ENCODE measurements around the gene FLAD1.
A peak's percentile ranks its signal among the peaks of the same experiment; 100 is the strongest.
"Not testable (repeated sequence)": the region's sequence is repeated elsewhere in the genome, so short reads cannot be mapped to it uniquely, and the experiment has no call there.

FLAD1 gene

DNA sequence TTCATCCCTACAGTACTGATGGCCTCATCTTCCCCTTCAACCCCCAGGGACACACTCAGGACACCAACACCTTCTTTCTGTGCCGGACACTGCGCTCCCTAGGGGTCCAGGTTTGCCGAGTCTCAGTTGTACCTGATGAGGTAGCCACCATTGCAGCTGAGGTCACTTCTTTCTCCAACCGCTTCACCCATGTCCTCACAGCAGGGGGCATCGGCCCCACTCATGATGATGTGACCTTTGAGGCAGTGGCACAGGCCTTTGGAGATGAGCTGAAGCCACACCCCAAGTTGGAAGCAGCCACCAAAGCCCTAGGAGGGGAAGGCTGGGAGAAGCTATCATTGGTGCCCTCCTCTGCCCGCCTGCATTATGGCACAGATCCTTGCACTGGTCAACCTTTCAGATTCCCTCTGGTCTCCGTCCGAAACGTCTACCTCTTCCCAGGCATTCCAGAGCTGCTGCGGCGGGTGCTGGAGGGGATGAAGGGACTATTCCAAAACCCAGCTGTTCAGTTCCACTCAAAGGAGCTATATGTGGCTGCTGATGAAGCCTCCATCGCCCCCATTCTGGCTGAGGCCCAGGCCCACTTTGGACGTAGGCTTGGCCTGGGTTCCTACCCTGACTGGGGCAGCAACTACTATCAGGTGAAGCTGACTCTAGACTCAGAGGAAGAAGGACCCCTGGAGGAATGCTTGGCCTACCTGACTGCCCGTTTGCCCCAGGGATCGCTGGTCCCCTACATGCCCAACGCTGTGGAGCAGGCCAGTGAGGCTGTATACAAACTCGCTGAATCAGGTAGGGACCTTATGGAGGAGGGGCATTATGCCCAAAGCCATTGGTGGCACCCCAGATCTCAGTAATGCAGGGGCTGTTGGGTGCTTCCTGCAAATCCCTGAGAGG, 5.2 kb downstream of the FLAD1 start:
- no peak for DNase-seq (ENCODE audit: low read depth in 2 of 2)

DNA sequence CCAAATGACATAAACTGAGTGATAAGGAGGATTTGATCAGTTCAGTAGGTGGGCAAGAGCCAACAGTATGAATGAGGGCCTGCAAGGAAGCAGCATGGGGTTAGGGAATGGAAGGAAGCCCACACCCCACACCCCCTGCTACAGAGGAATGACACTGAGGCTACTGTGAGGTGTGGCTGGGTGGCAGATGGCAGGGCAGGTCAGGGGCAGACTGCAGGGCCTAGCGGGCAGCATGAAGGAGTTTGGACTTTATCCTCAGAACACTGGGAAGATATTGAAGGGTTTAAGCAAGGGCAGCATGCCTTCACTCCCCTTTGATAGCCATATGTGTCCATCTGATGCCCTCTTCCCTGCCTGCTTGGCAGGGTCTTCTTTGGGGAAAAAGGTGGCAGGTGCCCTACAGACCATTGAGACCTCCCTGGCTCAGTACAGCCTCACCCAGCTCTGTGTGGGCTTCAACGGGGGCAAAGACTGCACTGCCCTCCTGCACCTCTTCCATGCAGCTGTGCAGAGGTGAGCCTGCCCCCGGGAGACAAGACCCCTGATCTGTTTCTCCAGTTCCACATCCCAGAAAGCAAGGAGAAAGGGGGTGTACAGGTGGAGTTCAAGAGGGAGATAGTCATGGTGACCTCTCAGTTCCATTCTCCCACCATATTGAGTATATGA, 6.2 kb downstream of the FLAD1 start:
- DNase-seq (ENCODE audit: low read depth in 2 of 2), result no peak

DNA sequence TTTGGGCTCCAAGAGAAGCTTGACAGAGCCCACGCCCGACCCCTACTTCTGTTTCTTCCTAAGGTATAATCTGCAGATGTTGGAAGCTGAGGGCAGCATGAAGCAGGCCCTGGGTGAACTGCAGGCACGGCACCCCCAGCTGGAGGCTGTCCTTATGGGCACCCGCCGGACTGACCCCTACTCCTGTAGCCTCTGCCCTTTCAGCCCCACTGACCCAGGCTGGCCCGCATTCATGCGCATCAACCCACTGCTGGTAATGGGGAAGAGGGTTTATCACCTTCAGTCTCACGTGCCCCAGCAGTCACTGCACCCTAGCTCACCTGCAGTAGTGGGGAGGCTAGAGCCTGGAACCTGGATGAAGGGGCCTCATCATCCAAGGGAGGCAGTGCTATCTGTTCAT, 7.1 kb downstream of the FLAD1 start:
- DNase-seq (ENCODE audit: low read depth in 2 of 2), result no peak

DNA sequence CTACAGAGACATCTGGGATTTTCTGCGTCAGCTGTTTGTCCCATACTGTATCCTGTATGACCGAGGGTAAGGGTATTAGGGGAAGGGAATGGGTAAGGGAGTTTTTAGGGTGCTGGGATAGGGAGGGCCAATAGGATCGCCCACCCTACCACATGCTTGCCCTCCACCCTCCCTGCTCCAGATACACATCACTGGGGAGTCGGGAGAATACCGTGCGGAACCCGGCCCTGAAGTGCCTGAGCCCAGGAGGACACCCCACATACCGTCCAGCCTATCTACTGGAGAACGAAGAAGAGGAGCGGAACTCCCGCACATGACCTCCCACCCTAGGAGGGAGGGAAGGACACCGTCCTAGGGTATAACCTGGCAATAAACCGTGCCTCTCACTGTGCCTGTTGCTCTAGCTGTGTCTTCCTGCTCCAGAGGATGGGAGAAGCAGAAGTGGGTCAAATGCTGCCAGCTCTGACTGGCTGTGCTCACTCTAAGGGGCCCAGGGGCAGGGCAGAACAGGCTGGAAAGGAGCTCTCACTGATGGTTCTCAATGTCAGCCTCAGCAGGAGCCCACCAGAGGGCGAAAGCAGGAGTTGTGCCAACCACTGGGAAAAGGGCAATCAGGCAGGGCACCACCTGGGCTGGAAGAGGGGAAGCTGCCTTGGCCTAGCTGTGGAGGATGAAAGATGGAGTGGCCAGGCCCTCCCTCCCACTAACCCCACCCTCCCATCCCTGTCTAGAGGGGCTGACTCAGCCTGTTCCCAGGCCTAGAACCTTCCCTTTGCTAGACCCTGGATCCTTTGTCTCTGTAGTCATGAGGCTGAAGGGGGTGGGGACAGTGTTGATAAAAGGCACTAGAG, 9.8 kb downstream of the FLAD1 start:
- no peak for DNase-seq (ENCODE audit: low read depth in 2 of 2)

DNA sequence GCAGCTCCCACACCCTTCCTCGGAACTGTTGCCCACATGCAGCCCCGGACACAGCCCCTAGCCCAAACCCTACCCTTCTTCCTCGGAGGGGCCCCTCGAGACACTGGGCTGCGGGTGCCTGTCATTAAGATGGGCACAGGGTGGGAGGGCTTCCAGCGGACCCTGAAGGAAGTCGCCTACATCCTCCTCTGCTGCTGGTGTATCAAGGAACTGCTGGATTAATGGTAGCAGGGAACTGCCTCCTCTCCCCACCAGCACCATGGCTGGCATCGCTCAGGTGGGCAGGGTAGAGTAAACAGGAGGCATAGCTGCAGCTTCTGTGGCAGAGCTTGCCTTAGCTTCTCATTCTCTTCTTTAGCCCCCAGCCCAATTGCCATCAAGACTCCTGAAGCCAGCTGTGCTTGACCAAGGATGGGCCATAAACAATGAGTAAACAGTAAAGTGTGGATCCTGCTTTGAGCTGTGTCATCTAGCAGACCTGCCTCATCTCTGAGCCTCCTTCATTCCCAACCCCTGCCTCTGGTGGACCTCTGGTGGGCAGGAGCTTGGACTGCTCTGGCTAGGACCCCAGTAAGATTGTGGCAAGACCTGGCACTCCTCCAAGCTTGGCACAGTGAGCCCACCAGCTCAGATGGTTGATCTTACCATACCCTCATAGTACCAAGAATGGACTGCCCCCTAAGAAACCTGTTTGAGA, 10.6 kb downstream of the FLAD1 start, which contains the start of gene LENEP:
TSS of gene LENEP (plus strand) at position 15 of the 697 bp plus-strand sequence. CDS start at position 37, 22 bp downstream.
- DNase-seq (ENCODE audit: low read depth in 2 of 2), result no peak

DNA sequence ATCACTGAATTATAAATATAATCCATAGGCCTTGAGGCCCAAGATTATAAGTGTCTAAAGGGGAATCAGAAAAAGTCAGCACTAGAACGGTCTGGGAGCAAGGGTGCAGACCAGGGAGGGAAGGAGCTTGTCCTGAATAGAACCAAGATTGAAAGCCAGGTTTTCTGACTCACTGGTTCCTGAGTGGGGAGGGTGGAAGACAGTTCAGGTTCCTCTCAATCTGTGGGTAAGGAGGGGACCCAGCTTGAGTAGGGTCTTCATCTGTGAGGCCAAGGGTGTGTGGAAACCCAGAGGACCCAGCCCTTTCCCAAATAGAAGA, 11.1 kb downstream of the FLAD1 start:
- DNase-seq (ENCODE audit: low read depth in 2 of 2), result no peak

DNA sequence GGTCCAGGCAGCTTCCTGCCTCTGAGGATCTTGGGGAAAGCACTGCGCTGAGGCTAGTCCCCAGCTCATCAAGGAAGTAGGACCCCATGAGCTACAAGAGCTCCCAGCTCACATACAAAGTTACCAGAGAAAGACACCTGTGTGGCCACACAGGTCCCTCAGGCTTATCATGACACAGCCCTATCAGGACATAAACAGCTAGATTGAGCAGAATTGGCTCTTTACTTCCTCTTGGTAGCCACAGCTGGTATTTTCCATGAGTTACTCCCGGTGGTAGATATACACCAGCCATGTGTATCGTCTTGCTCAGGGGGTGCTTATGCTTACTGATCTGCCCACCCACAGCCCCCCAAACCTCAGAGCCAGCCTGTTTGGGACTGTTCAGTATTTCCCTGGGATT, 11.4 kb downstream of the FLAD1 start:
- no peak for DNase-seq (ENCODE audit: low read depth in 2 of 2)

DNA sequence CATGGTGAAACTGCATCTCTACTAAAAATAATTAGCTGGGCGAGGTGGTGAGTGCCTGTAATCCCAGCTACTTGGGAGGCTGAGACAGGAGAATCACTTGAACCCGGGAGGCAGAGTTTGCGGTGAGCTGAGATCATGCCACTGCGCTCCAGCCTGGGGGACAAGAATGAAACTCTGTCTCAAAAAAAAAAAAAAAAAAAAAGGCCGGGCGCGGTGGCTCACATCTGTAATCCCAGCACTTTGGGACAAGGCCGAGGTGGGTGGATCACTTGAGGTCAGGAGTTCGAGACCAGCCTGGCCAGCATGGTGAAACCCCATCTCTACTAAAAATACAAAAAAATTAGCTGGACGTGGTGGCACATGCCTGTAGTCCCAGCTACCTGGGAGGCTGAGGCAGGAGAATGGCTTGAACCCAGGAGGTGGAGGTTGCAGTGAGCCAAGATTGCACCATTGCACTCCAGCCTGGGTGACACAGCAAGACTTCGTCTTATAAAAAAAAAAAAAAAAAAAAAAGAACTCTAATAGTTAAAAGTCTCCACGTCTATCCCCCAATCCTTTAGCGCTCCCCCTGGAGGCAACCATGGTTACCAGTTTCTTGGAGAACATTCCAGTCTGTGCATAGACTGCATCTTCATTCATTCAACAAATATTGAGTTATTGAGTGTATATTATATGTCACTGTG, 12.3 kb downstream of the FLAD1 start:
- not testable (repeated sequence) for DNase-seq (ENCODE audit: low read depth in 2 of 2)

DNA sequence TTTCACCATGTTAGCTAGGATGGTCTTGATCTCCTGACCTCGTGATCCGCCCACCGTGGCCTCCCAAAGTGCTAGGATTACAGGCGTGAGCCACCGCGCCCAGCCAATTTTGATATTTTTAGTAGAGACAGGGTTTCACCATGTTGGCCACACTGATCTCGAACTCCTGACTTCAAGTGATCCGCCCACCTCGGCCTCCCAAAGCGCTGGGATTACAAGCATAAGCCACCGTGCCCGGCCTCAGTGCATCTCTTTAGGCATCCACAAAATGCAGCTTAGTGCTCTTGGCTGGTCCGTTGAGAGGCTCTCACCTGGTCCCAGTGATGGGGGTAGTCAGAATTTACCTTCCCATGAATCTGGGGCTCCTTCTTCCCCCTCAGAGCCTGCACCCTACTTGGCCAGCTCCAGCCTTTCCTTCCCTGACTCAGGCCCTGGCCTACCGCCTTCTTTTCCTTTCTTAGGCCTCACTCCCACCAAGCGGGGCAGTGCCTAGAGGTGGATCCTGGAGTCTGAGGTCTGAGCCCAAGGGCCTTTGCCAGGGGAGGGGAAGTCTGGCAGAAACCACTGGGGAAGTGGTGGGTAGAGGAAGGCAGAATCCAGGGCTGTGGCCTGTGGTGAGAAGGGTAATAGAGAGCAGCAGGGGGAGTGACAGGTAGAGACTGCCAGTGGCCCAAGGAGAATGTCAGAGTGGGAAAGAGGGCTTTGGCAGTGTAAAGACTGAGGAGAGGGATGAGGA, 14.0 kb downstream of the FLAD1 start:
- DNase-seq (ENCODE audit: low read depth in 2 of 2), result no peak

DNA sequence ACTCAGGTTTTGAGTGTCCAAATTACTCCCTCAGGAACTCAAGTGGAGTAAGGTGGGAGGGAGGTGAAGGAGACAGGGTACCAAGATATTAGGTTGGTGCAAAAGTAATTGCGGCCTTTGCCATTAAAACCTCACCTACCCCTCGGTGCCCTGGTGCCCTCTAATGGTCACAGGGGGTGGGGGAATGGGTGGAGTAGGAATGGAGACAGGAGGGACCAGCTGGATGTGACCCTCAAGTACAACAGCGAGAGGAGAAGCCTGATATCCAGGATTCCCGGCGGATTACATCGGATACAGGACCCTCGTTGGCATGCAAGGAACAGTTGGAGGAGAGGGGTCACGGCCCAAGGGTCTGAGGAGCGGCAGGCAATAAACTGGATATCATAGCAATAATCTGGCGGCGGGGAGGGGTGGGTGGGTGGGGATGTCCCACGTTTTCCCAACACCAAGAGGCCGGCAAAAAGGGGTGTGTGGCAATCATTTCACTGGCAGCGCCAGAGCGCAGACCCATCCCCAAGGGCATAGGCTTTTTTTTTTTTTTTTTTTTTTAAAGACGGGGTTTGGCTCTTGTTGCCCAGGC, 15.1 kb downstream of the FLAD1 start:
- DNase-seq (ENCODE audit: low read depth in 2 of 2), result no peak

DNA sequence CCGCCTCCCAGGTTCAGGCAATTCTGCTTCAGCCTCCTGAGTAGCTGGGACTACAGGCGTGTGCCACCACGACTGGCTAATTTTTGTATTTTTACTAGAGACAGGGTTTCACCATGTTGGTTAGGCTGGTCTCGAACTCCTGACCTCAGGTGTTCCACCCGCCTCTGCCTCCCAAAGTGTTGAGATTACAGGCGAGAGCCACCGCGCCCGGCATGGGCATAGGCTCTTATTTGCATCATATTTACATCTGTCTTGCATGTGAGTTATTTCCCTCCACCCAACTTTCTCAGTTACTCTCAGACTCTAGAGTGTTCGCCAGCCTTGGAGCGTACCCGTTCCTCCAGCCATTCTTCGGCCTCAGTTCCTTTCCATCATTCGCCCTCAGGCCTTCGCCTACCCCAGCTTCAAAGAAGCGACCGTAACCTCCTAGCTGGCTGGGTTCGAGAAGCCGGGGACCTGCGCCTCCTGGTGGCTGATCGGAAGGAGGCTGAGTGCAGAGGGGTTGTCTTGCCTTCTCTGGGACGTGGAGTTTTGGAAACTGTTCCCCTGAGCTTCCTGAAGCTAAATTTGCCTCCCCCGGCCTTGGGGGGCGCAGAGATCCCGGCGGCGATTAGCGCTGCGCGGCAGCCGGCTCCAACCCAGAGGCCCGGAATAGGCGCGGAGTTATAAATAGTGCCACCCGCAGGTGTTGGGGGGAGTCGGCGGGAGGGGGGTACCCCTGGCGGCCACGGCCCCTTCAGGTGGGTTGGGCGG, 15.8 kb downstream of the FLAD1 start:
- DNase-seq (ENCODE audit: low read depth in 2 of 2), result peak in 1 of 2 donors; percentile 34

DNA sequence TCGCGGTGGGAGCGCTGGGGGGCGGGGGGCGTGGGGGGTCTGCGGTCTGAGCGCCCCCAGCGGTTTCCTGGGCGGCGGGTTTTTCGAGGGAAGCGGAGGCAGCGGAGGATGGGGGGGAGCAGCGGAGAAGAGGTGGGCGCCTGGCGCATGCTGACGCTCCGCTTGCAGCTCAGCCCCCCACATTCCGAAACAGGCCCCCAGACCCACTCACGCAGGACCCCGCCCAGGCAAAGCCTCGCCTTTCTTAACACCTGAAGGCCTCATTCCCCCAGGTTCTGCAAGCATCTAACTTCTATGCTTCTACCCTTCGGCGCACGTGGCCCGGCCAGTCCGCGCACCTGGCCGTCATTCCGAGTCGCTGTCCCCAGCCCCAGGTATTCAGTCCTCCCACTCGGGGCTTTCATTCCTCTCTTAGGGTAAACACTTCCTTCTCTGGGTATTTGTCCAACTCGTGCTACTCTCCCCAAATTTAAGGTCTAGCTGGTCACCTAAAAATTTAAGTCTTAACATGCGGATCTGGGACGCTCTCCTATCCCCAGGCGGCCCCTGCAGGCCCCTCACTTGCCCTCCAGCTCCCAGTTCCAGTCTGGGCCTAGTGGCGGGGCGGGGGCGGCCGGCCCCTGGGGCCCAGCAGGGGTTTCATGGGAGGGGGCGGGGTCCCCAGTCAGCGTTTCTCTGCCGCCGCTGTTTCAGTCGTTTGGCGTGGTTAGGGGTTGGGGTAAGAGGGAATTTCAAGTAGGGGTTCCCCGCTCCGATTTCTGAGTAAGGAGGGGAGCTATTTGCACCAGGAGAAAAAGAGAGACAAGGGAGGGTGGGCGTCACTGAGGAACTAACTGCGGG, 16.6 kb downstream of the FLAD1 start:
- no peak for DNase-seq (ENCODE audit: low read depth in 2 of 2)

DNA sequence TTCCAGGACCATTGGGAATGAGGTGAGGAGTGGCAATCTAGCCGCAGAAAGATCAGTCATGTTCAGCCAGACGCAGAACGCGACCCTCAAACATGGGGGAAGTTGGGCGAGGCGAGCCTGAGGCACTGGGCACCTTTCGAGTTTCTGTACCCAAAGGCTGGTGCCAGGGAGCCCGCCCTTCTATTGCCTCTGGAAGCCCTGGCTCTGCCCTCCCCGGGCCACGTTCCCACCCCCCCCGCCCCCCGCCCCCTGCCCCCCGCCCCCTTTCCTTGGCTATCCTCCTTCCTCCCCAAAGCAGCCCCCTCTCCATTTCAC, 17.2 kb downstream of the FLAD1 start:
- DNase-seq (ENCODE audit: low read depth in 2 of 2), result no peak

DNA sequence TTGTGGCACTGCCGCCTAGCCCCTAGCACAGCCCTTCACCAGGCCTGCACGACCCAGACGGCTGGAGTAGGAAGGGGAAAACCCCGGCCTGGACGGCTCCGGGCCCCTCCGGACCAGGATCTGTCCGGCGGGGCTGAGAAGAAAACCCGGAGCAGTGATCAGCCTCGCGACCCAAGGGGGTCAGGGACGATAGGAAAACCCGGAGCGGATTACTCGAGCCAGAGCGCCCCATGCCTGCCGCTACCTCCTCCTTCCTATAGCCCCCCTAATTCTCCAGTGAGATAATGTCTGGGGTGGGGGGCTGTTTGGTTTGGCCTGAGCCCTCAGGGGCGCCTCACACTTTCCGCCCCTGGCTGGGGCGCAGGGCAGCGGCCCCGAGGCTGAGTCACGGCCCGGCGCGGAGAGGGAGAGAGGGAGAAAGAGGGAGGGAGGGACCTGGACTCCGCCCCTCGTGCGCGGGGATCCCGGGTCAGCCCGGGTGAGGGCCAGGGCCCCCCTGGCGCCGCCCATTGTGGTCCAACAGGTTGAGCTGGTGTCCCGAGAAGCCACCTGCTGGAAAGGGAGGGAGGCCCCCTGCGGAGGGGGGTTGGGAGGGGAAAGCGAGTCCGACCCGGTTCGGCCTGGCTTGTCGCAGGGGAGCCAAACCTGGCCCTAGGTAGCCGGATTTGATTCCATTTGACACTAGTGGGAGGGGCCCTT, 17.7 kb downstream of the FLAD1 start:
- DNase-seq (ENCODE audit: low read depth in 2 of 2), result peak; percentile 59 to 71

DNA sequence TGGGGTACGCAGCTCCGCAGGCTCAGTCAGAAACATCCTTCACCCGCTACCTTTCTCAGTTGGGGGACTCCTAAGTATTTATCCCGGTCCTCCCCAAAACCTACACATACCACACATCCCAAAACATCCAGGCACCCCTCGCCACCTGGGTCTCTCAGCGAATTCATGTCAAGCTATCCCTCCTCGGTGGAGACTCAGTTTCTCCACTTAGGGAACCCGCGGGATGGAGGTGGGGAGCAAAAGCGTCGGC, 18.2 kb downstream of the FLAD1 start:
- DNase-seq (ENCODE audit: low read depth in 2 of 2), result no peak

DNA sequence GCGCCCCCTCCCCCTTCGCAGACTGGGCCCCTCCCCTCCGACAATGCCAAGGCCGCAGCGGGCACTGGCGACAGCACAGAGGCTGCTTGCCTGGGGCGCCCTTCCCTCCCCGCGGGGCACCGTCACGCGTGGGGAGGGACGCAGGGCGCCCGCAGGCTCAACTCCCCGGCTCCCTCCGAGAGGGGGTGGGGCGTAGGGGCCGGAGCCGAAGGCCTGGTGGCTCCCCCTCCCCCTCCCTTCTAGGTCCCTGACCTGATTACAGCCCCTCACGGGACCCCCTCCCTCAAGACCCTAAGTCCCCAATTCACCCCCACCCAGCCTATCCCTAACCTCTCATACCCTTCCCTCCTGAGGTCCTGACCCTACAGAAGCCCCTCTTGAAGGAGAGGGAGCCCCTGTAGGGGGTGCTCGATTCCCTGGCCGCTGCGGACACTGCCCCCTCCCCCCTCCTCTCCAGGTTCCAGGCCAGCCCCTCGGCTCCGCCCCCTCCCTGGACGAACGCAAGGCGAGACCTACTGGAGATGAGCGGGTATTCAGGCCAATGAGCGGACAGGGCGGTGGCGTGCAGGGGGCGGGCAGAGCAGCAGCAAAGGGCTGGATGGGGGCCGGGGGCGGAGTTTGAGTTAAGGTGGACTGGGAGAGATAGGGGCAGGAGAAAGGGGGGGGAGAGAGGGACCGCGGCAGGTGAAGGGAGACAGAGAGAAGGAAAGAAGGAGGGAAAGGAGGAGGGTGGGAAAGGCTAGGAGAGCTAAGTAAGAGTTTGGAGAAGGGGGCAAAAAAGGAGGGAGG, 18.7 kb downstream of the FLAD1 start:
- peak; percentile 95 to 98 for DNase-seq (ENCODE audit: low read depth in 2 of 2)

DNA sequence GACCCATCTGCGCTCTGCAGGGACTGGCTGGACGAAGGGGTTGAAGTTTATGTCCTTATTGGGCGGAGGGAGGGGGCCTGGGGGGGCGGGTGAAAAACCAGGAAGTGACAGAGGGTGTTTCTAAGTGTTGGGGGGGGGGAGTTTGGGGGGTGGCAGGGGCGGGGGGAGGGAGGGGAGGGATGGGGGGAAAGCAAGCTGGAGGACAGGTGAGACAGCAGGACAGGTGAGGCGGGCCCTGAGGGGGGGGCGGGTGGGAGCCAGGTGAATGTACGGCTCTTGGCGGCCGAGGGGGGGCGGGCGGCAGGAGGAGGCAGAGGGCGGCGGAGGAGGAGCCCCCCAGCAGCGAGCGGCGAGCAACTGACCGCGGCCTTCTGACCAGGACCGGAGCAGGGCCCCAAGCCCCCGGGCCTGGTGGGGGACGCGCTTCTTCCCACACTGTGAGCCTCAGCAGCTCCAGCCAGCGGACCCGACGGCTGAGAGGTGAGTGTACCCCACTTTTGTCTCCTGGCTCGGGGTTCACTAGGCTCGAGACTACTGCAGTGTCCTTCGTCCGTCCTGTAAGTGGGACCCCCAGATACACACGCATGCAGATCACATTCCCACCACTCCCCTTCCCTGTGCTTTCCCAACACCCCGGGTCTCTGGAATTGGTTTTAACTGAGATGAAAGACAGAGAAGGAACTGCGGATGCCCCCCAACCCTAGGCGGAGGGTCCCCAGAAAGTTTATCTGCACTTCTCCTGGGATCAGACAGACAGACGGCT, 19.5 kb downstream of the FLAD1 start, which contains the start of gene ZBTB7B:
TSS of gene ZBTB7B (plus strand) at position 339 of the 763 bp plus-strand sequence. CDS start 11,859 bp downstream, outside the sequence.
- DNase-seq (ENCODE audit: low read depth in 2 of 2), result no peak
